HepG2 (cell line): ENCODE data around the gene ADAMTS12. TPM values are rescaled to one million over a fixed set of nuclear protein-coding genes. Genes with fewer than 3 reads are reported as not detected.

Source experiments
- ATAC-seq: fragments of 200-7000 bp; cut with Tn5 transposase; 3 replicates; pipeline ENCODE4 v1.9.1; 2020; ENCODE audit warnings: mild to moderate bottlenecking, moderate library complexity
- BruUV-seq: library from RNA; stranded (reverse); fragments of 400-500 nt; replicated peaks from 2 replicates; lab custom pipeline; 2021; lab: Mats Ljungman, UMichigan
- CTCF ChIA-PET: fragments of 300-600 bp; formaldehyde crosslinking; extraction: SDS; loops from one replicate; lab custom pipeline; 2021; ENCODE audit warnings: low total read pairs, inconsistent platforms, low intra/inter-chr PET ratio; lab: Yijun Ruan, JAX
- POLR2A ChIA-PET: fragments of 350-600 bp; sonication (Branson Sonifier 250); formaldehyde crosslinking; loops from one replicate; lab custom pipeline; 2020; ENCODE audit warnings: antibody characterized with exemption, inconsistent platforms; lab: Yijun Ruan, JAX
- DNase-seq: peaks from one replicate; pipeline ENCODE4 v3.0.0-alpha.2; 2015; ENCODE audit warnings: low spot score
- FAIRE-seq: peaks from 3 replicates; lab custom pipeline; 2011; peaks lifted over from hg19 to GRCh38; lab: Jason Lieb, UNC
- H2AFZ ChIP-seq: one replicate; pipeline ENCODE4 v1.6.1; 2011; ENCODE audit warnings: low read length, inconsistent platforms
- H3K27ac ChIP-seq: fragments of 300-600 bp; 3 replicates; pipeline ENCODE4 v1.8.0; 2011; ENCODE audit warnings: mixed run types, mild to moderate bottlenecking, mixed read lengths, low read length, inconsistent platforms; ENCODE audit not compliant: insufficient read depth; ENCODE audit errors: extremely low read length
- H3K27me3 ChIP-seq, 2 experiments: fragments of 200-600 bp in 1 of 2; 2 replicates in 1 of 2; 3 replicates in 1 of 2; pipeline versions ENCODE4 v1.6.0 to v1.8.0; 2011; ENCODE audit warnings: low read length in 2 of 2, mild to moderate bottlenecking in 2 of 2, moderate library complexity in 2 of 2, inconsistent platforms in 1 of 2; ENCODE audit not compliant: insufficient read depth in 2 of 2, control insufficient read depth in 1 of 2
- H3K36me3 ChIP-seq, 2 experiments: fragments of 200-600 bp in 1 of 2; replicated peaks in 1 of 2; 2 replicates in 1 of 2; 3 replicates in 1 of 2; pipeline versions ENCODE4 v1.5.1 to v1.8.0; 2011; ENCODE audit warnings: low read length in 2 of 2, inconsistent platforms in 1 of 2; ENCODE audit not compliant: insufficient read depth in 2 of 2, control insufficient read depth in 1 of 2
- H3K4me1 ChIP-seq: 2 replicates; pipeline ENCODE4 v1.5.1; 2012; ENCODE audit warnings: low read length, inconsistent platforms; ENCODE audit not compliant: insufficient read depth
- H3K4me2 ChIP-seq: 2 replicates; pipeline ENCODE4 v1.6.0; 2011; ENCODE audit warnings: low read depth, low read length, inconsistent platforms
- H3K4me3 ChIP-seq, 3 experiments: fragments of 200-600 bp in 1 of 3; sonication (generic), shearing (Covaris generic) in 1 of 3; replicated peaks in 1 of 3; 2 replicates each; pipeline ENCODE4 v1.5.1; 2011 to 2016; ENCODE audit warnings: low read length in 3 of 3, inconsistent platforms in 2 of 3, low read depth in 2 of 3, mild to moderate bottlenecking in 2 of 3, control low read depth in 1 of 3, mixed read lengths in 1 of 3; ENCODE audit not compliant: insufficient read depth in 1 of 3
- H3K79me2 ChIP-seq: one replicate; pipeline ENCODE4 v1.6.1; 2011; ENCODE audit warnings: low read length, inconsistent platforms; ENCODE audit not compliant: insufficient read depth
- H3K9ac ChIP-seq: 2 replicates; pipeline ENCODE4 v1.6.0; 2011; ENCODE audit warnings: mild to moderate bottlenecking, low read depth, low read length, inconsistent platforms; ENCODE audit not compliant: insufficient read depth
- H3K9me3 ChIP-seq: 2 replicates; pipeline ENCODE4 v1.5.1; 2012; ENCODE audit warnings: mild to moderate bottlenecking, low read length
- H4K20me1 ChIP-seq: 2 replicates; pipeline ENCODE4 v1.6.0; 2011; ENCODE audit warnings: inconsistent platforms, mild to moderate bottlenecking, low read length, moderate library complexity; ENCODE audit not compliant: insufficient read depth
- CHD2 ChIP-seq: IDR thresholded peaks from 2 replicates; pipeline ENCODE4 v1.6.1; 2011; ENCODE audit warnings: low read depth, low read length, improper control_type of control experiment
- DR1 ChIP-seq: sonication (generic); formaldehyde crosslinking; IDR thresholded peaks from 2 replicates; pipeline ENCODE4 v1.8.0; 2021; ENCODE audit warnings: mild to moderate bottlenecking, missing genetic modification reagents, inconsistent platforms
- FIP1L1 ChIP-seq: fragments of 200-400 bp; formaldehyde crosslinking; IDR thresholded peaks from 2 replicates; pipeline ENCODE4 v1.6.1; 2018; ENCODE audit warnings: low read depth, mild to moderate bottlenecking, low read length, moderate library complexity, borderline replicate concordance; ENCODE audit not compliant: insufficient read depth
- FOSL2 ChIP-seq: sonication (generic); formaldehyde crosslinking; IDR thresholded peaks from 2 replicates; pipeline ENCODE4 v1.4.0; 2020; ENCODE audit warnings: missing genetic modification reagents
- FOXA1 ChIP-seq, 2 experiments: fragments of 450-650 bp in 1 of 2; sonication (generic) in 1 of 2; formaldehyde crosslinking in 1 of 2; IDR thresholded peaks; 2 replicates each; pipeline versions ENCODE4 v1.4.0 to v1.6.1; 2016 to 2020; ENCODE audit warnings: missing genetic modification reagents in 1 of 2
- MTA1 ChIP-seq: sonication (generic); formaldehyde crosslinking; IDR thresholded peaks from 2 replicates; pipeline ENCODE4 v1.4.0; 2020; ENCODE audit warnings: missing genetic modification reagents, mild to moderate bottlenecking, borderline replicate concordance
- PAF1 ChIP-seq: IDR thresholded peaks from 2 replicates; pipeline ENCODE4 v1.6.1; 2016; ENCODE audit warnings: missing genetic modification reagents, missing compliant biosample characterization
- RARA ChIP-seq: IDR thresholded peaks from 2 replicates; pipeline ENCODE4 v1.6.1; 2016; ENCODE audit warnings: missing genetic modification reagents, missing compliant biosample characterization
- ZNF124 ChIP-seq: sonication (generic); formaldehyde crosslinking; IDR thresholded peaks from 2 replicates; pipeline ENCODE4 v1.4.0; 2020; ENCODE audit warnings: missing genetic modification reagents
- ZNF530 ChIP-seq: sonication (generic); formaldehyde crosslinking; IDR thresholded peaks from 2 replicates; pipeline ENCODE4 v1.5.0; 2020; ENCODE audit warnings: low read depth, mild to moderate bottlenecking, missing genetic modification reagents
- ZNF766 ChIP-seq: sonication (generic); formaldehyde crosslinking; IDR thresholded peaks from 2 replicates; pipeline ENCODE4 v1.5.0; 2020; ENCODE audit warnings: missing genetic modification reagents, borderline replicate concordance
- ZNF878 ChIP-seq: sonication (generic); formaldehyde crosslinking; IDR thresholded peaks from 2 replicates; pipeline ENCODE4 v1.8.1; 2023; ENCODE audit warnings: mild to moderate bottlenecking, missing genetic modification reagents, moderate library complexity
- WGBS: methylation state at CpG from one replicate; pipeline ENCODE4 v1.1.6; 2017; ENCODE audit warnings: low lambda C conversion rate; 5-methylcytosine and 5-hydroxymethylcytosine counted together
- in situ Hi-C: cut with HindIII; loops from 2 replicates; pipeline ENCODE4 v1.10.0; 2017; ENCODE audit warnings: low pct_unique_long_range_greater_than_20kb; ENCODE audit not compliant: extremely low pct_ligation_motif_present
- intact Hi-C: fragments of 100-400 bp; cut with micrococcal nuclease; formaldehyde crosslinking; loops from one replicate; pipeline ENCODE4 v1.10.0; 2022; ENCODE audit not compliant: unreplicated experiment
- polyA plus RNA-seq, 8 experiments: library from polyadenylated mRNA; depleted of rRNA in 3 of 8; stranded (reverse) in 7 of 8; unstranded in 1 of 8; fragments of >200 nt; fragmentation: Illumina TruSeq in 4 of 8; extraction: Trizol in 4 of 8; gene quantifications; 2 replicates each; pipeline versions ENCODE4 v1.2.1 to v1.2.3, GENCODE V29; 2011 to 2016; ENCODE audit warnings: low read depth in 4 of 8, missing spikeins in 1 of 8, mixed read lengths in 1 of 8; ENCODE audit not compliant: insufficient read depth in 1 of 8
- total RNA-seq, 5 experiments: library from RNA; depleted of rRNA; stranded (reverse); fragments of >200 nt; fragmentation: Illumina TruSeq; extraction: Trizol; gene quantifications; 2 replicates each; pipeline ENCODE4 v1.2.3, GENCODE V29; 2016; ENCODE audit warnings: low read depth in 1 of 5
- TF ChIP-seq, protein P1 (sequence below): sonication (generic); formaldehyde crosslinking; IDR thresholded peaks from 2 replicates; pipeline ENCODE4 v1.9.0; 2022; ENCODE audit warnings: low read depth, missing genetic modification reagents
- TF ChIP-seq, protein P2 (sequence below): sonication (generic); formaldehyde crosslinking; IDR thresholded peaks from 2 replicates; pipeline ENCODE4 v1.4.0; 2020; ENCODE audit warnings: missing genetic modification reagents
- TF ChIP-seq, protein P3 (sequence below): sonication (generic); formaldehyde crosslinking; IDR thresholded peaks from 2 replicates; pipeline ENCODE4 v1.4.0; 2020; ENCODE audit warnings: mild to moderate bottlenecking, missing genetic modification reagents, borderline replicate concordance
- TF ChIP-seq, protein P4 (sequence below): sonication (generic); formaldehyde crosslinking; IDR thresholded peaks from 2 replicates; pipeline ENCODE4 v1.4.0; 2020; ENCODE audit warnings: missing genetic modification reagents, borderline replicate concordance

Gene ADAMTS12
- total and polyA plus RNA-seq, 2 of the 13 experiments (the other 11 are each of a cell fraction or from before 2014, with no cell fraction given) = 0.03 TPM; not detected in 1

DNA sequence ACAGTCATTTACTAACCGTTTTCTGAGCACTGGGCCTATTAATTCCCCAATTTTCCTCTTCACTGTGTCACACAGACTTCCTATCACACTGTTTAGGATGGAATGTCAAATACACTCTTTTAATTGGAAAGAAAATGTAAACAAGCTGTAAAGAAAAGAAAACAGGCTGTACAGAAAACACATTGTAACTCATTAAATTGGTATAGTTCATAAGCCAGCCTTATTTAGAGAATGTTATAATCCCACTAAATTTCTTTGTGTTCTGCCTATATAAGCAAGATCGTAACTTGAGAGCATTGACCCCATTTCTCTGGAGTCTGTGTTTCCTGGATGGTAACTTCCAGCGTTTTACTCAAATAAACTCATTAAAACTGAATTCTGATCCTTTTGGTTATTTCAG lies 404.6 kb downstream of the ADAMTS12 start:
- ATAC-seq = no peak
- TF ChIP-seq PAF1 (CRISPR knock-in tag) (no peak), ZNF878 (CRISPR knock-in tag) (no peak), DR1 (CRISPR knock-in tag) (no peak), FOXA1 (IDR thresholded peaks at IDR 0.05) (no peak), FOXA1 (CRISPR knock-in tag; IDR thresholded peaks at IDR 0.05) (no peak), ZNF766 (CRISPR knock-in tag) (no peak), CHD2 (no peak), RARA (CRISPR knock-in tag) (no peak), FIP1L1 (no peak), FOSL2 (CRISPR knock-in tag) (no peak), ZNF530 (no peak), ZNF124 (CRISPR knock-in tag) (no peak), MTA1 (CRISPR knock-in tag) (no peak)
- TF ChIP-seq, protein P1, sequence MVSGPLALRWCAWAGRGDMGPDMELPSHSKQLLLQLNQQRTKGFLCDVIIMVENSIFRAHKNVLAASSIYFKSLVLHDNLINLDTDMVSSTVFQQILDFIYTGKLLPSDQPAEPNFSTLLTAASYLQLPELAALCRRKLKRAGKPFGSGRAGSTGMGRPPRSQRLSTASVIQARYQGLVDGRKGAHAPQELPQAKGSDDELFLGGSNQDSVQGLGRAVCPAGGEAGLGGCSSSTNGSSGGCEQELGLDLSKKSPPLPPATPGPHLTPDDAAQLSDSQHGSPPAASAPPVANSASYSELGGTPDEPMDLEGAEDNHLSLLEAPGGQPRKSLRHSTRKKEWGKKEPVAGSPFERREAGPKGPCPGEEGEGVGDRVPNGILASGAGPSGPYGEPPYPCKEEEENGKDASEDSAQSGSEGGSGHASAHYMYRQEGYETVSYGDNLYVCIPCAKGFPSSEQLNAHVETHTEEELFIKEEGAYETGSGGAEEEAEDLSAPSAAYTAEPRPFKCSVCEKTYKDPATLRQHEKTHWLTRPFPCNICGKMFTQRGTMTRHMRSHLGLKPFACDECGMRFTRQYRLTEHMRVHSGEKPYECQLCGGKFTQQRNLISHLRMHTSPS (CRISPR knock-in tag) = no peak
- TF ChIP-seq, protein P2, sequence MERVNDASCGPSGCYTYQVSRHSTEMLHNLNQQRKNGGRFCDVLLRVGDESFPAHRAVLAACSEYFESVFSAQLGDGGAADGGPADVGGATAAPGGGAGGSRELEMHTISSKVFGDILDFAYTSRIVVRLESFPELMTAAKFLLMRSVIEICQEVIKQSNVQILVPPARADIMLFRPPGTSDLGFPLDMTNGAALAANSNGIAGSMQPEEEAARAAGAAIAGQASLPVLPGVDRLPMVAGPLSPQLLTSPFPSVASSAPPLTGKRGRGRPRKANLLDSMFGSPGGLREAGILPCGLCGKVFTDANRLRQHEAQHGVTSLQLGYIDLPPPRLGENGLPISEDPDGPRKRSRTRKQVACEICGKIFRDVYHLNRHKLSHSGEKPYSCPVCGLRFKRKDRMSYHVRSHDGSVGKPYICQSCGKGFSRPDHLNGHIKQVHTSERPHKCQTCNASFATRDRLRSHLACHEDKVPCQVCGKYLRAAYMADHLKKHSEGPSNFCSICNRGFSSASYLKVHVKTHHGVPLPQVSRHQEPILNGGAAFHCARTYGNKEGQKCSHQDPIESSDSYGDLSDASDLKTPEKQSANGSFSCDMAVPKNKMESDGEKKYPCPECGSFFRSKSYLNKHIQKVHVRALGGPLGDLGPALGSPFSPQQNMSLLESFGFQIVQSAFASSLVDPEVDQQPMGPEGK = no peak
- TF ChIP-seq, protein P3, sequence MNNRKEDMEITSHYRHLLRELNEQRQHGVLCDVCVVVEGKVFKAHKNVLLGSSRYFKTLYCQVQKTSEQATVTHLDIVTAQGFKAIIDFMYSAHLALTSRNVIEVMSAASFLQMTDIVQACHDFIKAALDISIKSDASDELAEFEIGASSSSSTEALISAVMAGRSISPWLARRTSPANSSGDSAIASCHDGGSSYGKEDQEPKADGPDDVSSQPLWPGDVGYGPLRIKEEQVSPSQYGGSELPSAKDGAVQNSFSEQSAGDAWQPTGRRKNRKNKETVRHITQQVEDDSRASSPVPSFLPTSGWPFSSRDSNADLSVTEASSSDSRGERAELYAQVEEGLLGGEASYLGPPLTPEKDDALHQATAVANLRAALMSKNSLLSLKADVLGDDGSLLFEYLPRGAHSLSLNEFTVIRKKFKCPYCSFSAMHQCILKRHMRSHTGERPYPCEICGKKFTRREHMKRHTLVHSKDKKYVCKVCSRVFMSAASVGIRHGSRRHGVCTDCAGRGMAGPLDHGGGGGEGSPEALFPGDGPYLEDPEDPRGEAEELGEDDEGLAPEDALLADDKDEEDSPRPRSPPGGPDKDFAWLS (CRISPR knock-in tag) = no peak
- TF ChIP-seq, protein P4, sequence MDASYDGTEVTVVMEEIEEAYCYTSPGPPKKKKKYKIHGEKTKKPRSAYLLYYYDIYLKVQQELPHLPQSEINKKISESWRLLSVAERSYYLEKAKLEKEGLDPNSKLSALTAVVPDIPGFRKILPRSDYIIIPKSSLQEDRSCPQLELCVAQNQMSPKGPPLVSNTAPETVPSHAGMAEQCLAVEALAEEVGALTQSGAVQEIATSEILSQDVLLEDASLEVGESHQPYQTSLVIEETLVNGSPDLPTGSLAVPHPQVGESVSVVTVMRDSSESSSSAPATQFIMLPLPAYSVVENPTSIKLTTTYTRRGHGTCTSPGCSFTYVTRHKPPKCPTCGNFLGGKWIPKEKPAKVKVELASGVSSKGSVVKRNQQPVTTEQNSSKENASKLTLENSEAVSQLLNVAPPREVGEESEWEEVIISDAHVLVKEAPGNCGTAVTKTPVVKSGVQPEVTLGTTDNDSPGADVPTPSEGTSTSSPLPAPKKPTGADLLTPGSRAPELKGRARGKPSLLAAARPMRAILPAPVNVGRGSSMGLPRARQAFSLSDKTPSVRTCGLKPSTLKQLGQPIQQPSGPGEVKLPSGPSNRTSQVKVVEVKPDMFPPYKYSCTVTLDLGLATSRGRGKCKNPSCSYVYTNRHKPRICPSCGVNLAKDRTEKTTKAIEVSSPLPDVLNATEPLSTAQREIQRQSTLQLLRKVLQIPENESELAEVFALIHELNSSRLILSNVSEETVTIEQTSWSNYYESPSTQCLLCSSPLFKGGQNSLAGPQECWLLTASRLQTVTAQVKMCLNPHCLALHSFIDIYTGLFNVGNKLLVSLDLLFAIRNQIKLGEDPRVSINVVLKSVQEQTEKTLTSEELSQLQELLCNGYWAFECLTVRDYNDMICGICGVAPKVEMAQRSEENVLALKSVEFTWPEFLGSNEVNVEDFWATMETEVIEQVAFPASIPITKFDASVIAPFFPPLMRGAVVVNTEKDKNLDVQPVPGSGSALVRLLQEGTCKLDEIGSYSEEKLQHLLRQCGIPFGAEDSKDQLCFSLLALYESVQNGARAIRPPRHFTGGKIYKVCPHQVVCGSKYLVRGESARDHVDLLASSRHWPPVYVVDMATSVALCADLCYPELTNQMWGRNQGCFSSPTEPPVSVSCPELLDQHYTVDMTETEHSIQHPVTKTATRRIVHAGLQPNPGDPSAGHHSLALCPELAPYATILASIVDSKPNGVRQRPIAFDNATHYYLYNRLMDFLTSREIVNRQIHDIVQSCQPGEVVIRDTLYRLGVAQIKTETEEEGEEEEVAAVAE = no peak

More for the DNA sequence above, 404.6 kb downstream of the ADAMTS12 start:
- H3K4me1 ChIP-seq = peaks cover 7% of the 10 kb centered on the region; the same call in 1 of the 2 replicates
- ChIA-PET CTCF (no interaction called here), POLR2A (no interaction called here)
- no peaks in the 10 kb centered on the region for H3K27me3 ChIP-seq
- no peak overlapping the region for H3K4me2 ChIP-seq
- in situ Hi-C loops = no loop called here
- no peak for FAIRE-seq
- no peak overlapping the region for H2AFZ ChIP-seq
- no peaks in the 10 kb centered on the region for H3K36me3 ChIP-seq
- H4K20me1 ChIP-seq = no peaks in the 10 kb centered on the region
- H3K9ac ChIP-seq = no peak overlapping the region
- BruUV-seq = no TSS peak
- H3K4me3 ChIP-seq = no peak overlapping the region
- intact Hi-C loops = no loop called here
- DNase-seq = no peak
- 65% methylated on average over 3 of the region's 3 CpGs for WGBS
- H3K79me2 ChIP-seq = no peaks in the 10 kb centered on the region
- H3K9me3 ChIP-seq = no peaks in the 10 kb centered on the region
- H3K27ac ChIP-seq = no peak overlapping the region
